IPS DF 4.7 (cell line): ENCODE results near the gene BCL2L14.
"Not testable (repeated sequence)": the region's sequence is repeated elsewhere in the genome, so short reads cannot be mapped to it uniquely, and the experiment has no call there.

Source experiments
- DNase-seq: peaks from one replicate; pipeline ENCODE4 v3.0.0-alpha.2; 2013; ENCODE audit warnings: low spot score; ENCODE audit errors: extremely low read depth

The BCL2L14 gene

GRCh38 chr12:12107678-12108077 is 36.9 kb downstream of the BCL2L14 start:
- no peak for DNase-seq

DNA sequence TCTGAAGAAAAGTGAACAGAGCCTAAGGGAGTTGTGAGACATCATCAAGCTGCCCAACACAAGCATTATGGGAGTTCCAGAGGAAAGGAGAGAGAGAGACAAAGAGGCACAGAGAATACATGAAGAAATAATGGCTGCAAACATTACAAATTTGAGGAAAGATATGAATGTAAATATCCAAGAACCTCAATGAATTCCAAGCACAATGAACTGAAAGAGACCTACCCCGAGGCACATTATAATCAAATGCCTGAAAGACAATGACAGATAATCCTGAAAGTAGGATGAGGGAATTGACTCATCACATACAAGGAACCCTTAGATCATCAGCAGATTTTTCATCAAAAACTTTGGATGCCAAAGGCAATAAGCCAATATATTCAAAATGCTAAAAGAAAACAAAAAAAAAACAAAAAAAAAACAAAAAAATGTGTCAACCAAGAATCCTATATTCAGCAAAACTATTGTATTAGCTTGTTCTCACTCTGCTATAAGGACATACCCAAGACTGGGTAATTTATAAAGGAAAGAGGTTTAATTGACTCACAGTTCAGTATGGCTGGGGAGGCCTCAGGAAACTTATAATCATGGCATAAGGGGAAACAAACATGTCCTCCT is 37.8 kb downstream of the BCL2L14 start:
- no peak for DNase-seq

GRCh38 chr12:12110923-12111555 is 40.3 kb downstream of the BCL2L14 start:
- DNase-seq: not testable (repeated sequence)

GRCh38 chr12:12115514-12115913 is 44.8 kb downstream of the BCL2L14 start:
- no peak for DNase-seq

DNA sequence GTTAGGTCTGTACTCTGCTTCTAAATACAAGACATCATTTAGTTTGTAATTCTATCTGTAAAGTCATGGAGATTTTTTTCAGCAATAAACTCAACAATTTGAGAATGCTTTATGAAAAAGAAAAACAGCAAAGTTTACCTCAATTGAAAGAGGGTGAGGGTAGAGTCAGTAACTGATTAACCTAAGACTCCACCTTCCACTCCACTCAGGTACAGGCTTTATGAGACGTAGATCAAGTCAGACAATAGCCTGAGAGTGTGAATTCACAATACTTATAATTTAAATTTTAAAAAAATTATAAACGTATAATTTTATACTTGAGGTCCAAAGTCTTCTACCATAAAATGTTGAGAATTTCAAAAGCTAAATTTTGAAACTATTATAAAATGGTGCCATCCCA is 45.9 kb downstream of the BCL2L14 start:
- no peak for DNase-seq

DNA sequence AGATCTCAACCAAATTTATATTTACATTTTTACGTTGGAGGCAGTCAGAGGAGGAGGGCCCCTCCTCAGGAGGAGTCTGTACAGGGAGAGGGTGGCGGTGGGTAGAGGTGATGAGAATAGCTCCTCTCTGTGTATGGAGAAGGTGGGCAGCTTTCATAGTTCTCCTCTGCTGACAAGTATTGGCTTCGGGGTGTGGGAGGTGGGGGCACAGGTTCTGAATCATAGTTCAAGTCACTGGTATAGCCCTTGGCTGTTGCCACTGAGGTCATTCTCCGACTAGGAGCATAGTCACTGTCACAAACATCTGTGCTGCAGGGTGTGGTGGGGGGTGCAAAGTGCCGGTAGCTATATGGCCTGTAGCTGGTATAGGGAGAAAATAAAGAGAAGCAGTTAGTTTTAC is 50.3 kb downstream of the BCL2L14 start:
- no peak for DNase-seq

- no peak for DNase-seq
Measured at GRCh38 chr12:12123036-12123604, 52.4 kb downstream of the BCL2L14 start.

- no peak for DNase-seq
Measured at GRCh38 chr12:12126551-12126950, 55.8 kb downstream of the BCL2L14 start.

DNA sequence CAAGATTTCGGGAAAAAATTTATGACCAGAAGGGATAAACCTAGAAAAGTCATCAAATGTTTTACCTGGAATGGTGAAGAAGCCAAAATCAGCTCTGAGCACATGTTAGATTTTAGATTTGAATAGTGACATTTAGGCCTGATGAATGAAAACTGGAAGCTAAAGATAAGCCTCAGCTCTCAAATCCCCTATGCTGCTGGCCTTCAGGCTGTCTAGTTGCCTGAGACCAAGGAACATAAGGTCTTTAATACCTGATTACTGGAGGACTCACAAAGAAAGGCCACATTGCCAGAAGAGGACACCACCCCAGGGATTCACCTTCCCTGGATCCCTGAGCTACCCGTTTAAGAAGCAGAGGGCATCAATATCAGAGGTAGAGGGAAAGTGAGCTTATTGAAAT is 56.6 kb downstream of the BCL2L14 start:
- DNase-seq: no peak

DNA sequence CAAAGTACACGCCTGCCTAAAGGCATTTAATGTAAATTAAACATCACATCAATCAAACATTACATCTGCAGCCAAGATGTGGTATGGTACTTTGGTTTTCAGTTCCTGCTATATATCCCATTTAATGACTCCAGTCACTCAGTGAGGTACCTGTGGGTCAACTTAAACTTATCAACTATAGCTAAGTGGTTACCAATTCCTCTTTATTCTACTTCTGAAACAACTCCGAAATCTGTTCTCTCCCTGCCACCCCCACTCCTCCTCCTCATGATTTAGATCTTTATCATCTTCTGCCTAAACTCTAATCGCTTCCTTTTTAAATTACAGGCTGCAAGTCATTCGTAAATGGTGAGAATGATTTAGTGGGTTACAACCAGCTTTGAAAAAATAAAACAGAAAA is 57.9 kb downstream of the BCL2L14 start:
- DNase-seq: no peak

- DNase-seq: no peak
Measured at GRCh38 chr12:12133259-12133658, 62.5 kb downstream of the BCL2L14 start.

- DNase-seq: no peak
Measured at GRCh38 chr12:12133785-12134184, 63.0 kb downstream of the BCL2L14 start.

DNA sequence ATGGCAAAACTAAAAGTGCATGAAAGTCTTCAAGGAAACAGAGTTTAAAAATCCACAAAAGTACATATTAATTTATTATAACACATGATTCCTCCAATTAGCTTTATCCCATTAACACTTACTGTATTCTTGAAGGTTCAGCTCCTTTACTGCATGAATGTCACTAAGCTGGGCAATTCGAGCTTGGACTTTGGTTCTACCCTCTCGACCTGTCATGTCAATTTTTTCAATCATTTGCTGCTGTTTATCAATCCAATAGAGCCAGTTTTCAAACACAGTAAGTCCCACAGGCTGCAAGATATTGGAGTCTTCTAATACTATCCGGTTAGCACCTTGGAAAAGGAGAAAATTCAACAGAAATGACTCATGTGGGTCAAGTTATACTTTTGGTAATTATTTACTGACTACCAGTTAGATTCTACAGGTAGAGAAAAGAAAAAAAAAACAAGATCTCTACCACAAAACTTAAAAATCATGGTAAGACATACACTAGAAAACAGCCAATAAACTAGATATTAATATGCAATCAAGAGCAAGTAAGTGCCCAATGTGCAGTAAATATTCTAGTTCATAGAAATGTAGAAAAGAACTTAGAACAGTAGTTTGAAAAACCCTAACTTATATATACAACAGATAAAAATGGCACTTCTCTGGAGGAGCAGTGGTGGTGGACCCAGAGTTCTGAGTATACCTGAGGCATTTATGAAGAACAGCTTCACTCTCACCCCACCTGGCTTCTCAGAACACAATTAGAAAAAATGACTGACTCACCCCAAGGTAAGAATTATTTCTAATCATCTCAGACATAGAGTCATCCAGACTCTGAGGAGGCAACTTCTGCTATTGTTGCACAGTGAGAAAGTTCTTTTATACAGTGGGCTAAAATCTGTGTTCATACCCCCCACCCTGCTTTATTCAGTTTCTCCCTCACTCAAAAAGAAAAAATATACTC is 67.7 kb downstream of the BCL2L14 start:
- DNase-seq: no peak

DNA sequence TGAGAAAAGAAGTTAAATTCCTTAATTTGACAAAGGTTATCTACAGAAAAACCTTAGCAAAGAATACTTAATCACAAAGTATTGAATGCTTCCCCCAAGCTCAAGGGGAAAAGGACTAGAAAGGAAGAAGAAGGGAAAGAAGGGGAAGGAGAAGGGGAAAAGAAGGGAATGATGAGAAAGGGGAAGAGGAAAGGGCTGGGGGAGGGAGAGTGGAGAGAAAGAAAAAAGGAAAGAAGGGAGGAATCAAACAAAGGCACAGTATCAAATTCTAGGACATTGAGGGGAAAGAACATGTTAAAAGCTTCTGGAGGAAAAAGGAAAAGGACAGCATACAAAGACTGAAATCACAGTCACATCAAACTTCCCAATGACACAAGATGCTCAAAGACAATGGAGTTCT is 70.3 kb downstream of the BCL2L14 start:
- DNase-seq: no peak

DNA sequence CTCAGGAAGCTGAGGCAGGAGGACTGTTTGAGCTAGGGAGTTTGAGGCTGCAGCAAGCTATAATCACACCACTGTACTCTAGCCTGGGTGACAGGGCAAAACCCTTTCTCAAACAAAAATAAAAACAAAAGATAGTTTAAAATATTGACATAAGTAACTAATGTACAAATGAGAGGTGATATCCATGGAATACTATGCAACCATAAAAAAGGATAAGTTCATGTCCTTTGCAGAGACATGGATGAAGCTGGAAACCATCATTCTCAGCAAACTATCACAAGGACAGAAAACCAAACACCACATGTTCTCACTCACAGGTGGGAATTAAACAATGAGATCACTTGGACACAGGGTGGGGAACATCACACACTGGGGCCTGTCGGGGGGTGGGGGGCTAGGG is 73.8 kb downstream of the BCL2L14 start:
- DNase-seq: not testable (repeated sequence)

- no peak for DNase-seq
Measured at GRCh38 chr12:12147111-12147510, 76.4 kb downstream of the BCL2L14 start.
